22Rv1 (cell line): Measurements from ENCODE around the gene ALPL.

Experiments used
- H3K27ac ChIP-seq: fragments of 450-650 bp; 2 replicates; pipeline ENCODE4 v1.5.1; 2017
- ZFX ChIP-seq: fragments of 450-650 bp; IDR thresholded peaks from 2 replicates; pipeline ENCODE4 v1.6.1; 2017; ENCODE audit warnings: antibody characterized with exemption, borderline replicate concordance
- TF ChIP-seq, protein P1 (sequence below): fragments of 450-650 bp; IDR thresholded peaks from 2 replicates; pipeline ENCODE4 v1.5.1; 2017; ENCODE audit warnings: mild to moderate bottlenecking

The ALPL gene

GRCh38 chr1:21612057-21612456, 102.8 kb downstream of the ALPL start:
- no peak for TF ChIP-seq ZFX
- TF ChIP-seq, protein P1, sequence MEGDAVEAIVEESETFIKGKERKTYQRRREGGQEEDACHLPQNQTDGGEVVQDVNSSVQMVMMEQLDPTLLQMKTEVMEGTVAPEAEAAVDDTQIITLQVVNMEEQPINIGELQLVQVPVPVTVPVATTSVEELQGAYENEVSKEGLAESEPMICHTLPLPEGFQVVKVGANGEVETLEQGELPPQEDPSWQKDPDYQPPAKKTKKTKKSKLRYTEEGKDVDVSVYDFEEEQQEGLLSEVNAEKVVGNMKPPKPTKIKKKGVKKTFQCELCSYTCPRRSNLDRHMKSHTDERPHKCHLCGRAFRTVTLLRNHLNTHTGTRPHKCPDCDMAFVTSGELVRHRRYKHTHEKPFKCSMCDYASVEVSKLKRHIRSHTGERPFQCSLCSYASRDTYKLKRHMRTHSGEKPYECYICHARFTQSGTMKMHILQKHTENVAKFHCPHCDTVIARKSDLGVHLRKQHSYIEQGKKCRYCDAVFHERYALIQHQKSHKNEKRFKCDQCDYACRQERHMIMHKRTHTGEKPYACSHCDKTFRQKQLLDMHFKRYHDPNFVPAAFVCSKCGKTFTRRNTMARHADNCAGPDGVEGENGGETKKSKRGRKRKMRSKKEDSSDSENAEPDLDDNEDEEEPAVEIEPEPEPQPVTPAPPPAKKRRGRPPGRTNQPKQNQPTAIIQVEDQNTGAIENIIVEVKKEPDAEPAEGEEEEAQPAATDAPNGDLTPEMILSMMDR, result no peak
- no peak overlapping the region for H3K27ac ChIP-seq

- no peak overlapping the region for H3K27ac ChIP-seq
- TF ChIP-seq ZFX, result no peak
- TF ChIP-seq, protein P1, result no peak
These were observed 104.0 kb downstream of the ALPL start for GRCh38 chr1:21613072-21613867.

DNA sequence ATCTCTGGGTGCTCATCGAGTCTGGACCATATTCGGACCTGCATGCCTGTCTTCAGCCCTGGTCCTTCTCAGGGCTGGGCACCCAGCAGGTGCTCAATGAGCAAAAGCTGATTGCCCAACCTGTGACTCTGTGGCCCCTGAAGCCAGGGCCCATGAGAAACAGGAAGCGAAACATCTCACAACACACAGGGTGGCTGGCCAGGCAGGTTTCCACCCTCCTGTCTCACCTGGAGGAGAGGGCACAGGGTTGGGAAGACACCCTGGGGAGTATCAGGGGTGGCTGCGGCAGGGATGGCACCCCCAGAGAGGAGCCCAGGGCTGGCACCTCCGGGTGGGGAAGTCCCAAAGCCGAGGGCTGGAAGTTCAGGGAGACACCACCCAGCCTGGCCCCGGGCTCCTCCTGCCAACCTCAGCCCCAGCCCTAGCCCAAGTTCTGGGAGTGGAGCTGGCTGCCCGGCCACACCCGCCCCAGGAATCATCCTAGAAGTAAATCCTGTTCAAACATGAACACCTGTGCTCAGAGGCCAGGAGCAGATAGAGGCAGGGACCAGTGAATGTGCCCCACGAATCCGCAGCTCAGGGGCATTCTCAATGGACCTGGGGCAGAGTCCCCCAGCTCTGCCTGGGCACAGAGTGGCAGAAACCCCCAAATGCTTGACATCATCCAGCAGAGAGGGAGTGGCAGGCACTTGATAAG, 105.3 kb downstream of the ALPL start:
- no peak overlapping the region for H3K27ac ChIP-seq
- TF ChIP-seq, protein P1, result no peak
- no peak for TF ChIP-seq ZFX

DNA sequence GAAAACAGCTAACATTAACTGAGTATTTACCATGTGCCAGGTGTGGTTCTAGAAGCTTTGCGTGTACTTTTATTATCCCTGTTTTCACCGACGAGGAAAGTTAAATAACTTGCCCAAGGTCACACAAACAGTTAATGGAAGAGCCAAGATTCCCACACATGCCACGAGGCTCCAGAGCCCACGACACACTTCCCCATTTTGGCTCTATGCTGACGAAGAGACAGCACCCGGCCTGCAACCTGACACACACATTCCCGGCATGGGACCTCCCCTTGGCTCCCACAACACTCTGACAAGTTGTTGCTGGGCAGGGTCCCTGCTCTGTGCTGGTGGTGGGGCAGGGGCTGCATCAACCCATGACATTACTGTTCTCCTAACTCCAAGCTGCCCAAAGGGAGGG, 107.1 kb downstream of the ALPL start:
- TF ChIP-seq, protein P1, result no peak
- TF ChIP-seq ZFX, result no peak
- no peak overlapping the region for H3K27ac ChIP-seq

GRCh38 chr1:21617126-21617738, 108.0 kb downstream of the ALPL start:
- TF ChIP-seq ZFX, result no peak
- TF ChIP-seq, protein P1, result no peak
- H3K27ac ChIP-seq, result no peak overlapping the region

DNA sequence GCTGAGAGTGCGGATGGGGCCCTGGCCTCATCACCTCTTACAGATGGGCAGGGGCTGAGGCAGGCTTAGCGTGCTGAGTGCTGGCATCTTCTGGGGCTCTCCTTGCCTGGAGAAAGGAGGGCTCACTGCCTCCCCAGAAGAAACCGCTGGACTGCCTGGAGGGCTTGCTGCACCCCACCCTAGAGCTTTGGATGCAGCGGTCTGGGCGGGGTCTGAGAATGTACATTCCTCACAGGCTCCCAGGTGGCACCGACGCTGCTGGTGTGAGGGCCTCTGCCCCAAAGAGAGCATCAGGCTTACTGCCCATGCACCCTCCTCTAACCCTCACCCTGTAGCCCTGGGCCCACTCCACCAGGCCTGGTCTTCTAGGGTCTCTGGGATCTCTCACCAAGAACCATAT, 108.8 kb downstream of the ALPL start:
- H3K27ac ChIP-seq, result no peak overlapping the region
- TF ChIP-seq ZFX, result no peak
- TF ChIP-seq, protein P1, result no peak
